Trophoblast cell (in vitro differentiated cells and primary cell): ENCODE data around the gene GRAMD1A.
A peak's percentile ranks its signal among the peaks of the same experiment; 100 is the strongest.
"Not testable (repeated sequence)": the region's sequence is repeated elsewhere in the genome, so short reads cannot be mapped to it uniquely, and the experiment has no call there.

Experiments
- DNase-seq, 2 donors: peaks; one replicate each; pipeline ENCODE4 v3.0.0-alpha.2; 2016
- H2AFZ ChIP-seq: 2 replicates; pipeline ENCODE4 v1.6.1; 2013; ENCODE audit warnings: low read length, moderate library complexity, mild to moderate bottlenecking; ENCODE audit not compliant: insufficient read depth, poor library complexity
- H2AK5ac ChIP-seq: 2 replicates; pipeline ENCODE4 v1.6.1; 2013; ENCODE audit warnings: mild to moderate bottlenecking, low read length
- H2BK120ac ChIP-seq: 2 replicates; pipeline ENCODE4 v1.6.1; 2013; ENCODE audit warnings: low read length, mild to moderate bottlenecking, moderate library complexity; ENCODE audit not compliant: insufficient read depth, poor library complexity
- H2BK12ac ChIP-seq: 2 replicates; pipeline ENCODE4 v1.6.1; 2013; ENCODE audit warnings: mild to moderate bottlenecking, low read length, moderate library complexity
- H2BK5ac ChIP-seq: 2 replicates; pipeline ENCODE4 v1.6.1; 2013; ENCODE audit warnings: low read length, low read depth, moderate library complexity, mild to moderate bottlenecking; ENCODE audit not compliant: poor library complexity
- H3K14ac ChIP-seq: 2 replicates; pipeline ENCODE4 v1.6.1; 2013; ENCODE audit warnings: mild to moderate bottlenecking, low read length
- H3K18ac ChIP-seq: 2 replicates; pipeline ENCODE4 v1.6.1; 2013; ENCODE audit warnings: mild to moderate bottlenecking, low read length
- H3K23ac ChIP-seq: 2 replicates; pipeline ENCODE4 v1.6.1; 2013; ENCODE audit warnings: low read length
- H3K27ac ChIP-seq: 2 replicates; pipeline ENCODE4 v1.5.1; 2013; ENCODE audit warnings: low read depth, mild to moderate bottlenecking, inconsistent platforms, low read length, moderate library complexity
- H3K27me3 ChIP-seq: 2 replicates; pipeline ENCODE4 v1.6.1; 2013; ENCODE audit warnings: inconsistent platforms, mild to moderate bottlenecking, low read length, moderate library complexity; ENCODE audit not compliant: insufficient read depth
- H3K36me3 ChIP-seq, 2 experiments: 1 replicate in 1 of 2; 2 replicates in 1 of 2; pipeline ENCODE4 v1.6.1; 2013; ENCODE audit warnings: low read length in 2 of 2, mild to moderate bottlenecking in 2 of 2, moderate library complexity in 1 of 2; ENCODE audit not compliant: insufficient read depth in 2 of 2, control insufficient read depth in 1 of 2
- H3K4ac ChIP-seq: 2 replicates; pipeline ENCODE4 v1.6.1; 2013; ENCODE audit warnings: low read depth, mild to moderate bottlenecking, low read length, moderate library complexity
- H3K4me1 ChIP-seq, 2 experiments: 1 replicate in 1 of 2; 2 replicates in 1 of 2; pipeline ENCODE4 v1.6.1; 2013; ENCODE audit warnings: low read length in 2 of 2, mild to moderate bottlenecking in 2 of 2, moderate library complexity in 1 of 2; ENCODE audit not compliant: insufficient read depth in 2 of 2, control insufficient read depth in 1 of 2
- H3K4me2 ChIP-seq: 2 replicates; pipeline ENCODE4 v1.6.1; 2013; ENCODE audit warnings: inconsistent platforms, mild to moderate bottlenecking, low read length, moderate library complexity
- H3K4me3 ChIP-seq: 2 replicates; pipeline ENCODE4 v1.5.1; 2013; ENCODE audit warnings: mild to moderate bottlenecking, low read depth, low read length, inconsistent platforms
- H3K79me1 ChIP-seq: one replicate; pipeline ENCODE4 v1.6.1; 2013; ENCODE audit warnings: low read length
- H3K79me2 ChIP-seq: 2 replicates; pipeline ENCODE4 v1.6.1; 2013; ENCODE audit warnings: low read length, mild to moderate bottlenecking; ENCODE audit not compliant: control insufficient read depth, insufficient read depth, poor library complexity
- H3K9ac ChIP-seq: 2 replicates; pipeline ENCODE4 v1.6.1; 2013; ENCODE audit warnings: mild to moderate bottlenecking, low read length
- H3K9me3 ChIP-seq: 2 replicates; pipeline ENCODE4 v1.6.1; 2013; ENCODE audit warnings: low read depth, mild to moderate bottlenecking, control low read depth, inconsistent platforms, low read length; ENCODE audit not compliant: insufficient read depth
- H4K12ac ChIP-seq: 2 replicates; pipeline ENCODE4 v1.6.1; 2013; ENCODE audit warnings: low read depth, mild to moderate bottlenecking, low read length, moderate library complexity
- H4K8ac ChIP-seq: 2 replicates; pipeline ENCODE4 v1.6.1; 2013; ENCODE audit warnings: low read depth, mild to moderate bottlenecking, low read length, moderate library complexity
- H4K91ac ChIP-seq: one replicate; pipeline ENCODE4 v1.6.1; 2013; ENCODE audit warnings: low read depth, mild to moderate bottlenecking, low read length, moderate library complexity
- WGBS: extraction: QIAGEN DNeasy Blood & Tissue Kit; methylation state at CpG from one replicate; pipeline ENCODE4 v1.1.7; 2013; ENCODE audit warnings: missing lambda C conversion rate; ENCODE audit not compliant: insufficient read length, insufficient coverage; ENCODE audit errors: extremely low coverage; 5-methylcytosine and 5-hydroxymethylcytosine counted together

The GRAMD1A gene

DNA sequence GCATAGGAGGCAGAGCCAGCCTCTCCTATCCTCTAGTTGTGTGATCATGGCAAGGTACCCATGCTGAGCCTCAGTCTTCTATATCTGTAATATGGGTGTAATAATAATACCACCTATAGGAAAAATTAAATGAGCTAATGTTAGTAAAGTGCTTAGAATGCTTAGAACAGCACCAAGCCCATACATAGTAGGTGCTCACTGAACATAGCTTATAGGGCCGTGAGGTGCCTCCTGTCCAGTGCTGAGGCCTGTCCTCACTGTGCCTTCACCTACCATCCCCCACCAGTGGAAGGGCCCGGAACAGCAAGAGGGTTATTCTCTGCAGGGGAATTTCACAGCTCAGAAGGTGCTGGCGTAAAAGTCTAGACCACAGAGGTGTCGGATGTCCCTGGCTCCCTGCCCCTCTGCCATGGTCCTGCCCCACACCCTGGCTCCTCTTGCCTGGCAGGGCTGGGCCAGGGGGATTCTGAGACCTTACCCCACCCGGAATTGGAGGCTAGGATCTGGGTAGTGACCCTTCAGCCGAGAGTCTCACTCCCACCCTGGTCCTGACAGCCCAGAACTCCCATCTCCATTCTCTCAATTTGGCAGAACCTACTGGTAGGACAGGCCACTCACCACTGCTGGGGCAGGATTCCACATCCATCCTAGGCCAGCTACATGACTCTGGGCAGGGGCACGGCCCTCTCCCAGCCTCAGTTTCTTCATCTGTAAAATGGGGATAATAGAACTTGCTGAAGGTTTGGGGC, 27.9 kb downstream of the GRAMD1A start:
- H3K4ac ChIP-seq, result no peak overlapping the region
- H2BK12ac ChIP-seq, result no peak overlapping the region
- no peak overlapping the region for H4K12ac ChIP-seq
- H3K23ac ChIP-seq, result no peak overlapping the region
- H2BK120ac ChIP-seq, result no peak overlapping the region
- H3K18ac ChIP-seq, result no peak overlapping the region
- H2AK5ac ChIP-seq, result no peak overlapping the region
- H2AFZ ChIP-seq, result no peak overlapping the region
- no peak overlapping the region for H3K27ac ChIP-seq
- no peak for DNase-seq
- H3K27me3 ChIP-seq, result peaks cover 20% of the 10 kb centered on the region
- H4K91ac ChIP-seq, result no peak overlapping the region
- H3K4me1 ChIP-seq, result peaks cover 5 to 10% of the 10 kb centered on the region in 2 experiments
- no peak overlapping the region for H4K8ac ChIP-seq
- no peak overlapping the region for H3K4me3 ChIP-seq
- H3K79me1 ChIP-seq, result no peaks in the 10 kb centered on the region
- no peak overlapping the region for H3K4me2 ChIP-seq
- no CpG with 5 or more reads among the region's 7 CpGs for WGBS
- H3K9ac ChIP-seq, result no peak overlapping the region
- H2BK5ac ChIP-seq, result no peak overlapping the region
- no peaks in the 10 kb centered on the region for H3K9me3 ChIP-seq
- peaks cover 47 to 51% of the 10 kb centered on the region in 2 experiments for H3K36me3 ChIP-seq
- no peaks in the 10 kb centered on the region for H3K79me2 ChIP-seq
- no peak overlapping the region for H3K14ac ChIP-seq

DNA sequence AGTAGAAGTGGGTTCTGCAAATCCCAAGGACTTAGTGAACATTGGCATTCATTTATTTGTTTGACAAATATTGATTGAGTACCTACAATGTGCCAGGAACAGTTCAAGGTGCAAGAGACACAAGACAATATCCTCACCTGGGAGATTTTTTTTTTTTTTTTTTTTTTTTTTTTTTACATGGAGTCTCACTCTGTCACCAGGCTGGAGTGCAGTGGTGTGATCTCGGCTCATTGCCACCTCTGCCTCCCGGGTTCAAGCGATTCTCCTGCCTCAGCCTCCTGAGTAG, 28.4 kb downstream of the GRAMD1A start:
- not testable (repeated sequence) for H3K14ac ChIP-seq, H3K9ac ChIP-seq, H4K8ac ChIP-seq, H2AK5ac ChIP-seq, H3K79me1 ChIP-seq, H3K4me2 ChIP-seq, H3K79me2 ChIP-seq, H3K9me3 ChIP-seq, H2BK5ac ChIP-seq, H3K23ac ChIP-seq, H3K4ac ChIP-seq, H4K12ac ChIP-seq, H2AFZ ChIP-seq, H4K91ac ChIP-seq, H3K4me3 ChIP-seq, H2BK12ac ChIP-seq, H3K18ac ChIP-seq, DNase-seq, H2BK120ac ChIP-seq, H3K27ac ChIP-seq
- Histone ChIP-seq H3K4me1 (peaks cover 5 to 10% of the 10 kb centered on the region in 2 experiments), H3K27me3 (peaks cover 20% of the 10 kb centered on the region), H3K36me3 (peaks cover 42 to 45% of the 10 kb centered on the region in 2 experiments)
- no CpG with 5 or more reads among the region's 3 CpGs for WGBS

DNA sequence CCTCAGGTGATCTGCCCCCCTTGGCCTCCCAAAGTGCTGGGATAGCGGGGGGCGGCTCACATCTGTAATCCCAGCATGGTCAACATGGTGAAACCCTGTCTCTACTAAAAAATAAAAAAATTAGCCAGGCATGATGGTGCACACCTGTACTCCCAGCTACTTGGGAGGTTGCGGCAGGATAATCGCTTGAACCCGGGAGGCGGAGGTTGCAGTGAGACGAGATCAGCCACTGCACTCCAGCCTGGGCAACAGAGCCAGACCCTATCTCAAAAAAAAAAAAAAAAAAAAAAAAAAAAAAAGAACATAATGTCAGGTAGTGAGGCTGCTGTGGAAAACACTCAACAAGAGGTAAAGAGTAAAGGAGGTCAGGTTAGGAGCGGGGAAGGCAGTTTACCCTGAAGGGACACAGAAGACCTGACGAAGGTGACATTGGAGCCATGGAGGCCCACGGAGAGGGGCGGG, 29.2 kb downstream of the GRAMD1A start:
- H3K9ac ChIP-seq, H3K4me2 ChIP-seq, H2BK5ac ChIP-seq, H4K12ac ChIP-seq, H2AK5ac ChIP-seq, H3K27ac ChIP-seq, H2BK120ac ChIP-seq, H3K9me3 ChIP-seq, H4K91ac ChIP-seq, H3K79me1 ChIP-seq, H3K23ac ChIP-seq, H3K14ac ChIP-seq, H3K79me2 ChIP-seq, H2AFZ ChIP-seq, H4K8ac ChIP-seq, H3K4ac ChIP-seq, H2BK12ac ChIP-seq, H3K4me3 ChIP-seq, H3K18ac ChIP-seq, DNase-seq: not testable (repeated sequence)
- peaks cover 35 to 38% of the 10 kb centered on the region in 2 experiments for H3K36me3 ChIP-seq
- no CpG with 5 or more reads among the region's 11 CpGs for WGBS
- H3K4me1 ChIP-seq, result peaks cover 5 to 10% of the 10 kb centered on the region in 2 experiments
- H3K27me3 ChIP-seq, result peaks cover 20% of the 10 kb centered on the region

DNA sequence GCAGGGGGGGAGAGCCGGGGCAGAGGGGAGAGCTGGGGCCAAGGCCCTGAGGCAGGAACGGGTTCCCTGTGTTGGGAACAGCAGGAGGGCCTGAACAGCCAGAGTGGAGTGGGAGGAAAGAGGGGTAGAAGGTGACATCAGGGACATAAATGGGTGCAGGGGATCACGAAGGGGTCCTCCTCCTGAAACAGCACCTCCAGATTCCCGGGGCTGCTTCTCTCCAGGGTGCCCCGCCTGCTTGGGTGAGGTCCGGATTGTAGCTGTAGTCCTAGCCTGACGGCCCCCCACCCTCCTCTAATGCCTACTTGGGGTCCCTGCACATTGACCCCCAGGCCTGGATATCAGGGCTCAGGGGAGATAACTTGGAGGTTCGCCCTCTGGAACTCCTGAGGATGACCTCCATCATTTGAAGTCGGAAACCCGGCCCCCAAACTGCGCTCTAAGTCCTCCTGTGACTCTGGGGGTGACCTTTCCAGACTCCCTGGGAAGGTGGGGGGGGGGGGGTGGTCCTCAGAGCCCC, 29.7 kb downstream of the GRAMD1A start:
- Histone ChIP-seq H3K36me3 (peaks cover 30 to 33% of the 10 kb centered on the region in 2 experiments), H3K27ac (no peak overlapping the region), H3K79me2 (no peaks in the 10 kb centered on the region), H3K23ac (no peak overlapping the region), H3K27me3 (peaks cover 20% of the 10 kb centered on the region), H4K8ac (no peak overlapping the region), H2BK120ac (no peak overlapping the region), H2BK12ac (no peak overlapping the region), H2AFZ (peak overlapping the region; percentile 3), H4K12ac (no peak overlapping the region), H3K9ac (no peak overlapping the region), H2BK5ac (no peak overlapping the region), H3K4me1 (peaks cover 5 to 10% of the 10 kb centered on the region in 2 experiments), H2AK5ac (no peak overlapping the region), H3K9me3 (no peaks in the 10 kb centered on the region), H4K91ac (no peak overlapping the region), H3K79me1 (no peaks in the 10 kb centered on the region), H3K4me2 (peak overlapping the region; percentile 83), H3K4ac (no peak overlapping the region), H3K18ac (no peak overlapping the region), H3K14ac (no peak overlapping the region), H3K4me3 (no peak overlapping the region)
- no peak for DNase-seq
- WGBS, result no CpG with 5 or more reads among the region's 11 CpGs
